SHP77 (cell line): ENCODE measurements around the gene CBARP.
A peak's percentile ranks its signal among the peaks of the same experiment; 100 is the strongest.

Source experiments
- DNase-seq, 2 experiments: peaks; one replicate each; lab custom pipeline; 2025; lab: John Stamatoyannopoulos, UW

The CBARP gene

GRCh38 chr19:1239796-1240737 lies 2.3 kb upstream of the CBARP start:
- peak; percentile 85 to 90 for DNase-seq

GRCh38 chr19:1239420-1239795 lies 1.6 kb upstream of the CBARP start:
- no peak for DNase-seq

GRCh38 chr19:1238369-1239303 lies 831 bp upstream of the CBARP start:
- no peak for DNase-seq

GRCh38 chr19:1237027-1237659 lies 662 bp downstream of the CBARP start:
- no peak for DNase-seq

GRCh38 chr19:1236576-1236975 lies 1.2 kb downstream of the CBARP start:
- DNase-seq = no peak

GRCh38 chr19:1235625-1236538 lies 1.9 kb downstream of the CBARP start:
- no peak for DNase-seq

GRCh38 chr19:1234955-1235380 lies 2.8 kb downstream of the CBARP start:
- no peak for DNase-seq

- no peak for DNase-seq
Measured at GRCh38 chr19:1234051-1234954, 3.5 kb downstream of the CBARP start.

- no peak for DNase-seq
Measured at GRCh38 chr19:1233115-1233667, 4.6 kb downstream of the CBARP start.

GRCh38 chr19:1232652-1233072 lies 5.1 kb downstream of the CBARP start:
- no peak for DNase-seq

GRCh38 chr19:1231729-1232637 lies 5.8 kb downstream of the CBARP start:
- DNase-seq = no peak

- DNase-seq = no peak
Measured at GRCh38 chr19:1230783-1231489, 6.9 kb downstream of the CBARP start.

- DNase-seq = no peak
Measured at GRCh38 chr19:1229924-1230782, 7.7 kb downstream of the CBARP start.

- DNase-seq = no peak
Measured at GRCh38 chr19:1229056-1229923, 8.5 kb downstream of the CBARP start.

- no peak for DNase-seq
Measured at GRCh38 chr19:1228161-1228957, 9.4 kb downstream of the CBARP start.
